A673 (cell line): ENCODE results near the gene PBXIP1.

Source experiments
- EZH2 ChIP-seq: fragments of 200-600 bp; sonication (generic); IDR thresholded peaks from 2 replicates; pipeline ENCODE4 v1.6.1; 2017; ENCODE audit warnings: borderline replicate concordance, low read depth, mild to moderate bottlenecking, mixed read lengths, antibody characterized with exemption, low read length; ENCODE audit not compliant: poor library complexity, severe bottlenecking
- TF ChIP-seq, protein P1 (sequence below): fragments of 300-800, 200-600 bp; sonication (generic); conservative IDR thresholded peaks from 2 replicates; pipeline ENCODE4 v1.5.1; 2017; ENCODE audit warnings: low read depth, mild to moderate bottlenecking, antibody characterized with exemption, low read length, moderate library complexity, mixed read lengths

DNA sequence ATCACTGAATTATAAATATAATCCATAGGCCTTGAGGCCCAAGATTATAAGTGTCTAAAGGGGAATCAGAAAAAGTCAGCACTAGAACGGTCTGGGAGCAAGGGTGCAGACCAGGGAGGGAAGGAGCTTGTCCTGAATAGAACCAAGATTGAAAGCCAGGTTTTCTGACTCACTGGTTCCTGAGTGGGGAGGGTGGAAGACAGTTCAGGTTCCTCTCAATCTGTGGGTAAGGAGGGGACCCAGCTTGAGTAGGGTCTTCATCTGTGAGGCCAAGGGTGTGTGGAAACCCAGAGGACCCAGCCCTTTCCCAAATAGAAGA, 38.3 kb upstream of the PBXIP1 start:
- TF ChIP-seq, protein P1, sequence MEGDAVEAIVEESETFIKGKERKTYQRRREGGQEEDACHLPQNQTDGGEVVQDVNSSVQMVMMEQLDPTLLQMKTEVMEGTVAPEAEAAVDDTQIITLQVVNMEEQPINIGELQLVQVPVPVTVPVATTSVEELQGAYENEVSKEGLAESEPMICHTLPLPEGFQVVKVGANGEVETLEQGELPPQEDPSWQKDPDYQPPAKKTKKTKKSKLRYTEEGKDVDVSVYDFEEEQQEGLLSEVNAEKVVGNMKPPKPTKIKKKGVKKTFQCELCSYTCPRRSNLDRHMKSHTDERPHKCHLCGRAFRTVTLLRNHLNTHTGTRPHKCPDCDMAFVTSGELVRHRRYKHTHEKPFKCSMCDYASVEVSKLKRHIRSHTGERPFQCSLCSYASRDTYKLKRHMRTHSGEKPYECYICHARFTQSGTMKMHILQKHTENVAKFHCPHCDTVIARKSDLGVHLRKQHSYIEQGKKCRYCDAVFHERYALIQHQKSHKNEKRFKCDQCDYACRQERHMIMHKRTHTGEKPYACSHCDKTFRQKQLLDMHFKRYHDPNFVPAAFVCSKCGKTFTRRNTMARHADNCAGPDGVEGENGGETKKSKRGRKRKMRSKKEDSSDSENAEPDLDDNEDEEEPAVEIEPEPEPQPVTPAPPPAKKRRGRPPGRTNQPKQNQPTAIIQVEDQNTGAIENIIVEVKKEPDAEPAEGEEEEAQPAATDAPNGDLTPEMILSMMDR = no peak
- TF ChIP-seq EZH2 = no peak
